Endothelial cell of umbilical vein (primary cell): ENCODE measurements around the gene EXOSC6. TPM values are rescaled to one million over a fixed set of nuclear protein-coding genes. Genes with fewer than 3 reads are reported as not detected.
"Not testable (repeated sequence)": the region's sequence is repeated elsewhere in the genome, so short reads cannot be mapped to it uniquely, and the experiment has no call there.

Experiments used
- BruUV-seq: library from RNA; stranded (reverse); fragments of 400-500 nt; replicated peaks from 2 replicates; lab custom pipeline; 2021; lab: Mats Ljungman, UMichigan
- CTCF ChIA-PET: fragments of 300-600, 350-600 bp; sonication (Branson Sonifier 250); formaldehyde crosslinking; loops from one replicate; lab custom pipeline; 2021; ENCODE audit warnings: antibody characterized with exemption, inconsistent platforms; lab: Charles Lee
- POLR2A ChIA-PET: fragments of 300-600, 350-600 bp; sonication (Branson Sonifier 250); formaldehyde crosslinking; loops from one replicate; lab custom pipeline; 2021; ENCODE audit warnings: antibody characterized with exemption, inconsistent platforms; lab: Charles Lee
- DNase-seq: peaks from one replicate; pipeline ENCODE4 v3.0.0-alpha.2; 2011; ENCODE audit warnings: low read depth, low spot score
- FAIRE-seq: peaks from 2 replicates; lab custom pipeline; 2011; peaks lifted over from hg19 to GRCh38; lab: Jason Lieb, UNC
- H2AFZ ChIP-seq: 2 replicates; pipeline ENCODE4 v1.6.0; 2012; ENCODE audit warnings: low read depth, low read length, control low read depth, inconsistent platforms
- H3K27ac ChIP-seq: 2 replicates; pipeline ENCODE4 v1.5.1; 2011; ENCODE audit warnings: low read depth, mild to moderate bottlenecking, control low read depth, low read length, moderate library complexity; ENCODE audit not compliant: insufficient read depth
- H3K27me3 ChIP-seq, 2 experiments: 2 replicates each; pipeline versions ENCODE4 v1.6.0 to v1.6.1; 2011; ENCODE audit warnings: low read length in 2 of 2, mixed read lengths in 1 of 2; ENCODE audit not compliant: control insufficient read depth in 2 of 2, insufficient read depth in 2 of 2
- H3K36me3 ChIP-seq, 2 experiments: 2 replicates in 1 of 2; 3 replicates in 1 of 2; pipeline ENCODE4 v1.5.1; 2011; ENCODE audit warnings: low read length in 2 of 2, mild to moderate bottlenecking in 1 of 2, moderate library complexity in 1 of 2; ENCODE audit not compliant: control insufficient read depth in 2 of 2, insufficient read depth in 2 of 2; ENCODE audit errors: extremely low read depth in 1 of 2
- H3K4me1 ChIP-seq: 3 replicates; pipeline ENCODE4 v1.5.1; 2011; ENCODE audit warnings: mild to moderate bottlenecking, low read length; ENCODE audit not compliant: control insufficient read depth, insufficient read depth; ENCODE audit errors: extremely low read depth
- H3K4me2 ChIP-seq: 2 replicates; pipeline ENCODE4 v1.6.1; 2011; ENCODE audit warnings: low read length, control low read depth, mixed read lengths; ENCODE audit not compliant: insufficient read depth
- H3K4me3 ChIP-seq, 3 experiments: fragments of 200-600 bp in 1 of 3; sonication (generic), shearing (Covaris generic) in 1 of 3; replicated peaks in 1 of 3; 2 replicates each; pipeline ENCODE4 v1.5.1; 2011 to 2016; ENCODE audit warnings: control low read depth in 3 of 3, low read length in 3 of 3, mild to moderate bottlenecking in 2 of 3, inconsistent platforms in 1 of 3, low read depth in 1 of 3, moderate library complexity in 1 of 3; ENCODE audit not compliant: insufficient read depth in 1 of 3
- H3K79me2 ChIP-seq: 2 replicates; pipeline ENCODE4 v1.6.0; 2012; ENCODE audit warnings: low read length, inconsistent platforms; ENCODE audit not compliant: control insufficient read depth, insufficient read depth
- H3K9ac ChIP-seq: replicated peaks from 2 replicates; pipeline ENCODE3; 2011; ENCODE audit warnings: low read length, control low read depth; ENCODE audit not compliant: insufficient read depth; ENCODE audit errors: extremely low read depth
- H3K9me1 ChIP-seq: replicated peaks from 3 replicates; pipeline ENCODE4 v1.6.0; 2011; ENCODE audit warnings: mild to moderate bottlenecking, low read length; ENCODE audit not compliant: control insufficient read depth, insufficient read depth; ENCODE audit errors: extremely low read depth
- H3K9me3 ChIP-seq: replicated peaks from 2 replicates; pipeline ENCODE4 v1.5.1; 2012; ENCODE audit warnings: low read length, inconsistent platforms; ENCODE audit not compliant: control insufficient read depth, insufficient read depth
- H4K20me1 ChIP-seq: replicated peaks from 2 replicates; pipeline ENCODE3; 2011; ENCODE audit warnings: mild to moderate bottlenecking, low read length; ENCODE audit not compliant: control insufficient read depth, insufficient read depth; ENCODE audit errors: extremely low read depth
- CTCF ChIP-seq, 2 donors: IDR thresholded peaks; 1 replicate in 1 of 2; 2 replicates in 1 of 2; pipeline ENCODE4 v1.5.1; 2011; ENCODE audit warnings: low read length in 2 of 2, mild to moderate bottlenecking in 2 of 2, moderate library complexity in 2 of 2, control low read depth in 1 of 2, inconsistent platforms in 1 of 2, low read depth in 1 of 2; ENCODE audit not compliant: insufficient read depth in 1 of 2; ENCODE audit errors: extremely low read depth in 1 of 2
- EZH2 ChIP-seq: IDR thresholded peaks from 2 replicates; pipeline ENCODE4 v1.6.1; 2012; ENCODE audit warnings: borderline replicate concordance, low read depth, mild to moderate bottlenecking, moderate library complexity, low read length, inconsistent platforms; ENCODE audit not compliant: severe bottlenecking
- FOS ChIP-seq: IDR thresholded peaks from 2 replicates; pipeline ENCODE4 v1.6.1; 2011; ENCODE audit warnings: mild to moderate bottlenecking, low read length, moderate library complexity, borderline replicate concordance; ENCODE audit not compliant: insufficient read depth
- GATA2 ChIP-seq: IDR thresholded peaks from 2 replicates; pipeline ENCODE4 v1.7.0; 2011; ENCODE audit warnings: low read depth, mild to moderate bottlenecking, moderate library complexity, mixed read lengths, low read length; ENCODE audit not compliant: insufficient read length, insufficient read depth
- JUN ChIP-seq: IDR thresholded peaks from 2 replicates; pipeline ENCODE4 v1.6.1; 2011; ENCODE audit warnings: borderline replicate concordance, low read depth; ENCODE audit not compliant: insufficient read length, insufficient read depth
- MYC ChIP-seq: IDR thresholded peaks from one replicate; pipeline ENCODE4 v1.6.1; 2011; ENCODE audit warnings: mild to moderate bottlenecking, low read depth, low read length
- POLR2A ChIP-seq: IDR thresholded peaks from 2 replicates; pipeline ENCODE4 v1.6.1; 2012; ENCODE audit warnings: low read depth, mild to moderate bottlenecking, control low read depth, low read length
- POLR2AphosphoS5 ChIP-seq: IDR thresholded peaks from 2 replicates; pipeline ENCODE4 v1.6.1; 2012; ENCODE audit warnings: low read depth, mild to moderate bottlenecking, control low read depth, low read length, moderate library complexity; ENCODE audit not compliant: insufficient read depth
- dilution Hi-C: fragments of 300-500 bp; cut with MboI; formaldehyde crosslinking; loops from one replicate; pipeline ENCODE4 v1.15.0; 2019; ENCODE audit warnings: low sequenced_read_pairs; ENCODE audit not compliant: extremely low pct_ligation_motif_present
- intact Hi-C: fragments of 100-400 bp; cut with micrococcal nuclease; formaldehyde crosslinking; loops from one replicate; pipeline ENCODE4 v1.10.0; 2022
- polyA plus RNA-seq, 4 experiments: library from polyadenylated mRNA; depleted of rRNA in 3 of 4; stranded (reverse) in 3 of 4; unstranded in 1 of 4; fragments of >200 nt; gene quantifications; 2 replicates each; pipeline versions ENCODE4 v1.2.1 to v1.2.3, GENCODE V29; 2011 to 2012; ENCODE audit warnings: missing spikeins in 1 of 4
- total RNA-seq: library from RNA; stranded (reverse); gene quantifications from 2 replicates; pipeline ENCODE4 v1.2.3, GENCODE V29; 2021
- TF ChIP-seq, protein P1 (sequence below): IDR thresholded peaks from 2 replicates; pipeline ENCODE4 v1.6.1; 2011; ENCODE audit not compliant: insufficient read depth, insufficient read length

The EXOSC6 gene
- total and polyA plus RNA-seq, 2 donors (not counting 3 experiments of a cell fraction or from before 2014, with no cell fraction given), result 12.6 to 29.2 TPM

GRCh38 chr16:70269471-70269870, 17.7 kb upstream of the EXOSC6 start:
- H3K27me3 ChIP-seq, result no peaks in the 10 kb centered on the region
- no peak overlapping the region for H3K4me2 ChIP-seq
- H3K9me1 ChIP-seq, result no peaks in the 10 kb centered on the region
- FAIRE-seq (no peak), DNase-seq (no peak)
- H3K79me2 ChIP-seq, result no peaks in the 10 kb centered on the region
- no peak overlapping the region for H3K27ac ChIP-seq
- ChIA-PET CTCF (no interaction called here), POLR2A (no interaction called here)
- no peak overlapping the region for H3K4me3 ChIP-seq
- no peak overlapping the region for H2AFZ ChIP-seq
- no peaks in the 10 kb centered on the region for H3K4me1 ChIP-seq
- intact Hi-C loops (no loop called here), dilution Hi-C loops (no loop called here)
- H3K9me3 ChIP-seq, result no peaks in the 10 kb centered on the region
- no peak overlapping the region for H3K9ac ChIP-seq
- peaks cover 26 to 39% of the 10 kb centered on the region in 2 experiments for H3K36me3 ChIP-seq
- no peak for TF ChIP-seq MYC
- TF ChIP-seq JUN, result no peak
- no peak for TF ChIP-seq POLR2A
- TF ChIP-seq, protein P1, sequence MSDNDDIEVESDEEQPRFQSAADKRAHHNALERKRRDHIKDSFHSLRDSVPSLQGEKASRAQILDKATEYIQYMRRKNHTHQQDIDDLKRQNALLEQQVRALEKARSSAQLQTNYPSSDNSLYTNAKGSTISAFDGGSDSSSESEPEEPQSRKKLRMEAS, result no peak
- no peak for TF ChIP-seq GATA2
- TF ChIP-seq FOS, result no peak
- TF ChIP-seq CTCF (IDR thresholded peaks at IDR 0.05; ENCODE audit: extremely low read depth in 1 of 2, insufficient read depth in 1 of 2, low read depth in 1 of 2, low read length in 2 of 2), result no peak
- no peak for TF ChIP-seq EZH2
- TF ChIP-seq POLR2AphosphoS5, result no peak
- no peaks in the 10 kb centered on the region for H4K20me1 ChIP-seq
- BruUV-seq, result no TSS peak

DNA sequence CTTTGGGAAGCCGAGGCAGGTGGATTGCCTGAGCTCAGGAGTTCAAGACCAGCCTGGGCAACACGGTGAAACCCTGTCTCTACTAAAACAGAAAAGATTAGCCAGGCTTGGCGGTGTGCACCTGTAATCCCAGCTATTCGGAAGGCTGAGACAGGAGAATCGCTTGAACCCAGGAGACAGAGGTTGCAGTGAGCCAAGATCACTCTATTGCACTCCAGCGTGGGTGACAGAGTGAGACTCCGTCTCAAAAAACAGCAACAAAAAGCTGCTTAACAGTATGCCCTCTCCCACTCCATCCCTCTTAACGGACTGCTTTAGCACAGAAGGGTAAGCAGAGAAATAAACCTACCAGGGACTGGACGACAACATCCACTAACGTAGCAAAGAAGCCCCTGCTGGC, 16.2 kb upstream of the EXOSC6 start:
- intact Hi-C loops, BruUV-seq, DNase-seq, H3K4me2 ChIP-seq, H3K9me1 ChIP-seq, H3K27me3 ChIP-seq, FAIRE-seq, H3K9me3 ChIP-seq, H4K20me1 ChIP-seq, H3K4me3 ChIP-seq, H3K27ac ChIP-seq, H3K79me2 ChIP-seq, H3K9ac ChIP-seq, H3K4me1 ChIP-seq, H2AFZ ChIP-seq, dilution Hi-C loops: not testable (repeated sequence)
- ChIA-PET CTCF (interaction anchor here (0.8 to 2.8 kb wide), 13 partner anchors 10 to 115 kb away, joined by 3 to 40 read pairs (median 5); partner anchors contain the start of gene EXOSC6), POLR2A (interaction anchor here (1.5 kb wide), 1 partner anchor 21 kb away, joined by 5 read pairs; the partner anchor contains the start of gene AARS1)
- peaks cover 26 to 41% of the 10 kb centered on the region in 2 experiments for H3K36me3 ChIP-seq
